ENCODE results near the gene MYO1B. TPM values are rescaled to one million over a fixed set of nuclear protein-coding genes. Genes with fewer than 3 reads are reported as not detected.

The MYO1B gene
- total and polyA plus RNA-seq, 10 of the 15 experiments (the other 5 are each of a cell fraction or from before 2014, with no cell fraction given): 0.10 to 4.2 (median 1.6) TPM

- POLR2A ChIA-PET: no interaction called here
- Histone ChIP-seq H3K4me3 (no peak overlapping the region), H3K9ac (ENCODE audit: control insufficient read depth, insufficient read depth, low read length) (no peak overlapping the region), H2AFZ (ENCODE audit: control insufficient read depth, low read depth, low read length) (no peak overlapping the region), H3K27me3 (replicated peaks in 1 of 2; ENCODE audit: control insufficient read depth in 2 of 2, insufficient read depth in 2 of 2, low read length in 1 of 2) (peaks cover 0 to 3% of the 10 kb centered on the region in 2 experiments; a peak in 1 of 4 replicates), H3K27ac (ENCODE audit: control insufficient read depth, insufficient read depth) (no peak overlapping the region), H4K20me1 (ENCODE audit: control insufficient read depth, insufficient read depth) (no peaks in the 10 kb centered on the region), H3K36me3 (ENCODE audit: control insufficient read depth in 2 of 2, insufficient read depth in 2 of 2, low read length in 1 of 2) (no peaks in the 10 kb centered on the region), H3K9me3 (replicated peaks; ENCODE audit: control insufficient read depth, insufficient read depth, low read length) (no peaks in the 10 kb centered on the region), H3K4me2 (ENCODE audit: control insufficient read depth, insufficient read depth) (no peak overlapping the region), H3K4me1 (ENCODE audit: control insufficient read depth, insufficient read depth, low read length) (no peaks in the 10 kb centered on the region), H3K79me2 (ENCODE audit: control insufficient read depth, insufficient read depth, low read length) (no peaks in the 10 kb centered on the region)
- FAIRE-seq: no peak
- ATAC-seq: no peak
- RAD21 ChIA-PET (ENCODE audit: unreplicated experiment): no interaction called here
- intact Hi-C loops (cut with micrococcal nuclease; ENCODE audit: unreplicated experiment): loop anchor here (10.0 kb wide), 1 partner anchor 249 kb away; no protein-coding TSS in a partner anchor
- CTCF ChIA-PET: interaction anchor here (0.9 to 2.1 kb wide), 6 partner anchors 85 to 251 kb away, joined by 3 to 9 read pairs (median 3); no protein-coding TSS in a partner anchor
- no TSS peak for BruUV-seq (replicated peaks)
- DNase-seq (ENCODE audit: low read depth, low spot score): no peak
- in situ Hi-C loops (cut with MboI): no loop called here
- WGBS (ENCODE audit: insufficient coverage, insufficient replicate concordance, low lambda C conversion rate, missing lambda C conversion rate): 17% methylated on average over 5 of the region's 5 CpGs
- SMC1A ChIA-PET (ENCODE audit: uncharacterized antibody, unreplicated experiment): interaction anchor here (0.9 to 1.8 kb wide), 4 partner anchors 12 to 253 kb away, joined by 3 to 5 read pairs (median 4); no protein-coding TSS in a partner anchor
- TF ChIP-seq TCF3 (IDR thresholded peaks at IDR 0.05; ENCODE audit: borderline replicate concordance, insufficient read depth, low read depth, low read length): no peak
- TF ChIP-seq SUPT20H (IDR thresholded peaks at IDR 0.05; ENCODE audit: borderline replicate concordance, control insufficient read depth, low read depth, low read length): no peak
- no peak for TF ChIP-seq NRF1 (conservative IDR thresholded peaks at IDR 0.05; ENCODE audit: low read depth, low read length)
- no peak for TF ChIP-seq ZBTB33 (IDR thresholded peaks at IDR 0.05)
- no peak for TF ChIP-seq NKRF (conservative IDR thresholded peaks at IDR 0.05)
- no peak for TF ChIP-seq LARP7 (IDR thresholded peaks at IDR 0.05)
- TF ChIP-seq, protein P1, sequence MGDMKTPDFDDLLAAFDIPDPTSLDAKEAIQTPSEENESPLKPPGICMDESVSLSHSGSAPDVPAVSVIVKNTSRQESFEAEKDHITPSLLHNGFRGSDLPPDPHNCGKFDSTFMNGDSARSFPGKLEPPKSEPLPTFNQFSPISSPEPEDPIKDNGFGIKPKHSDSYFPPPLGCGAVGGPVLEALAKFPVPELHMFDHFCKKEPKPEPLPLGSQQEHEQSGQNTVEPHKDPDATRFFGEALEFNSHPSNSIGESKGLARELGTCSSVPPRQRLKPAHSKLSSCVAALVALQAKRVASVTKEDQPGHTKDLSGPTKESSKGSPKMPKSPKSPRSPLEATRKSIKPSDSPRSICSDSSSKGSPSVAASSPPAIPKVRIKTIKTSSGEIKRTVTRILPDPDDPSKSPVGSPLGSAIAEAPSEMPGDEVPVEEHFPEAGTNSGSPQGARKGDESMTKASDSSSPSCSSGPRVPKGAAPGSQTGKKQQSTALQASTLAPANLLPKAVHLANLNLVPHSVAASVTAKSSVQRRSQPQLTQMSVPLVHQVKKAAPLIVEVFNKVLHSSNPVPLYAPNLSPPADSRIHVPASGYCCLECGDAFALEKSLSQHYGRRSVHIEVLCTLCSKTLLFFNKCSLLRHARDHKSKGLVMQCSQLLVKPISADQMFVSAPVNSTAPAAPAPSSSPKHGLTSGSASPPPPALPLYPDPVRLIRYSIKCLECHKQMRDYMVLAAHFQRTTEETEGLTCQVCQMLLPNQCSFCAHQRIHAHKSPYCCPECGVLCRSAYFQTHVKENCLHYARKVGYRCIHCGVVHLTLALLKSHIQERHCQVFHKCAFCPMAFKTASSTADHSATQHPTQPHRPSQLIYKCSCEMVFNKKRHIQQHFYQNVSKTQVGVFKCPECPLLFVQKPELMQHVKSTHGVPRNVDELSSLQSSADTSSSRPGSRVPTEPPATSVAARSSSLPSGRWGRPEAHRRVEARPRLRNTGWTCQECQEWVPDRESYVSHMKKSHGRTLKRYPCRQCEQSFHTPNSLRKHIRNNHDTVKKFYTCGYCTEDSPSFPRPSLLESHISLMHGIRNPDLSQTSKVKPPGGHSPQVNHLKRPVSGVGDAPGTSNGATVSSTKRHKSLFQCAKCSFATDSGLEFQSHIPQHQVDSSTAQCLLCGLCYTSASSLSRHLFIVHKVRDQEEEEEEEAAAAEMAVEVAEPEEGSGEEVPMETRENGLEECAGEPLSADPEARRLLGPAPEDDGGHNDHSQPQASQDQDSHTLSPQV (IDR thresholded peaks at IDR 0.05): no peak
- no peak for TF ChIP-seq SMAD1 (IDR thresholded peaks at IDR 0.05; ENCODE audit: low read depth, partially characterized antibody)
- TF ChIP-seq ZNF384 (IDR thresholded peaks at IDR 0.05; ENCODE audit: borderline replicate concordance, low read depth, low read length): no peak
- TF ChIP-seq SMC3 (IDR thresholded peaks at IDR 0.05; ENCODE audit: borderline replicate concordance, low read length): no peak
- TF ChIP-seq ATF7 (IDR thresholded peaks at IDR 0.05; ENCODE audit: low read depth): no peak
- TF ChIP-seq EZH2 (IDR thresholded peaks at IDR 0.05; ENCODE audit: borderline replicate concordance, control insufficient read depth, low read depth, low read length): no peak
- no peak for TF ChIP-seq CREM (IDR thresholded peaks at IDR 0.05; ENCODE audit: low read depth)
- no peak for TF ChIP-seq CEBPB (IDR thresholded peaks at IDR 0.05; ENCODE audit: borderline replicate concordance in 1 of 2, low read depth in 2 of 2, low read length in 2 of 2)
- TF ChIP-seq HDAC6 (IDR thresholded peaks at IDR 0.05; ENCODE audit: unreplicated experiment): no peak
Measured at GRCh38 chr2:191303140-191304005, 58.2 kb downstream of the MYO1B start.

All from GM12878 (cell line).